Kidney (tissue), 14 donors: ENCODE results near the gene KBTBD13. TPM values are rescaled to one million over a fixed set of nuclear protein-coding genes. Genes with fewer than 3 reads are reported as not detected.

Experiments used
- DNase-seq, 5 donors: peaks; one replicate each; pipeline ENCODE4 v3.0.0-alpha.2; 2013 to 2020
- FAIRE-seq: peaks from 2 replicates; lab custom pipeline; 2012; peaks lifted over from hg19 to GRCh38; lab: Jason Lieb, UNC
- H3K27ac ChIP-seq, 2 donors: one replicate each; pipeline ENCODE4 v1.7.0; 2013; ENCODE audit warnings: low read depth in 2 of 2, low read length in 2 of 2, inconsistent platforms in 1 of 2
- H3K27me3 ChIP-seq: one replicate; pipeline ENCODE4 v1.7.1; 2013; ENCODE audit warnings: low read length, inconsistent platforms; ENCODE audit not compliant: control insufficient read depth, insufficient read depth
- H3K36me3 ChIP-seq, 3 donors: one replicate each; pipeline versions ENCODE4 v1.7.0 to v1.7.1; 2013; ENCODE audit warnings: low read length in 3 of 3, control low read depth in 1 of 3, inconsistent platforms in 1 of 3; ENCODE audit not compliant: insufficient read depth in 3 of 3, control insufficient read depth in 2 of 3
- H3K4me1 ChIP-seq, 3 donors: one replicate each; pipeline versions ENCODE4 v1.7.0 to v1.7.1; 2013; ENCODE audit warnings: low read length in 3 of 3, inconsistent platforms in 1 of 3, low read depth in 1 of 3; ENCODE audit not compliant: control insufficient read depth in 2 of 3, insufficient read depth in 2 of 3
- H3K4me3 ChIP-seq, 3 donors: one replicate each; pipeline versions ENCODE4 v1.7.0 to v1.8.1; 2013; ENCODE audit warnings: low read length in 3 of 3, control low read depth in 1 of 3, inconsistent platforms in 1 of 3
- H3K9ac ChIP-seq, 3 donors: one replicate each; pipeline versions ENCODE4 v1.7.0 to v1.7.1; 2013; ENCODE audit warnings: low read length in 3 of 3, control low read depth in 1 of 3, inconsistent platforms in 1 of 3
- H3K9me3 ChIP-seq, 3 donors: one replicate each; pipeline versions ENCODE4 v1.7.0 to v1.7.1; 2013; ENCODE audit warnings: low read length in 3 of 3, control low read depth in 1 of 3, inconsistent platforms in 1 of 3; ENCODE audit not compliant: control insufficient read depth in 2 of 3, insufficient read depth in 1 of 3
- intact Hi-C: fragments of 100-400 bp; cut with DNase I; formaldehyde crosslinking; loops from one replicate; pipeline ENCODE4 v1.11.1; 2022
- polyA plus RNA-seq: library from polyadenylated mRNA; stranded (reverse); fragments of 350-450 nt; fragmentation: Illumina TruSeq; extraction: RNeasy Lipid Tissue Mini Kit (QIAGEN cat#74804); gene quantifications from one replicate; pipeline ENCODE4 v1.2.3, GENCODE V29; 2014; ENCODE audit warnings: low read depth, low replicate concordance; ENCODE audit not compliant: insufficient read depth
- total RNA-seq: library from RNA; stranded (reverse); fragmentation: NEBNext Ultra II Directional; extraction: Animal tissue kit (Norgen Biotek cat#: 25700); gene quantifications from one replicate; pipeline ENCODE4 v1.2.1, GENCODE V29; 2021
- TF ChIP-seq, protein P1 (sequence below): IDR thresholded peaks from 3 replicates; pipeline ENCODE4 v1.5.1; 2012; ENCODE audit warnings: mild to moderate bottlenecking, moderate library complexity, borderline replicate concordance; ENCODE audit not compliant: insufficient read depth; ENCODE audit errors: extremely low read depth
- donor health status: control.
- donor health status: control.
- donor health status: control.
- donor health status: control.
- donor health status: control.
- donor health status: DM: yes; HTN: yes; CAD: no.
- donor health status: Normal renal cell carcinoma (clear cell type).

Gene KBTBD13
- total and polyA plus RNA-seq, 2 donors from 2014 or later = 0.06 TPM; not detected in 1

GRCh38 chr15:65082303-65082953, 5.9 kb downstream of the KBTBD13 start:
- H3K36me3 ChIP-seq = no peaks in the 10 kb centered on the region
- TF ChIP-seq, protein P1, sequence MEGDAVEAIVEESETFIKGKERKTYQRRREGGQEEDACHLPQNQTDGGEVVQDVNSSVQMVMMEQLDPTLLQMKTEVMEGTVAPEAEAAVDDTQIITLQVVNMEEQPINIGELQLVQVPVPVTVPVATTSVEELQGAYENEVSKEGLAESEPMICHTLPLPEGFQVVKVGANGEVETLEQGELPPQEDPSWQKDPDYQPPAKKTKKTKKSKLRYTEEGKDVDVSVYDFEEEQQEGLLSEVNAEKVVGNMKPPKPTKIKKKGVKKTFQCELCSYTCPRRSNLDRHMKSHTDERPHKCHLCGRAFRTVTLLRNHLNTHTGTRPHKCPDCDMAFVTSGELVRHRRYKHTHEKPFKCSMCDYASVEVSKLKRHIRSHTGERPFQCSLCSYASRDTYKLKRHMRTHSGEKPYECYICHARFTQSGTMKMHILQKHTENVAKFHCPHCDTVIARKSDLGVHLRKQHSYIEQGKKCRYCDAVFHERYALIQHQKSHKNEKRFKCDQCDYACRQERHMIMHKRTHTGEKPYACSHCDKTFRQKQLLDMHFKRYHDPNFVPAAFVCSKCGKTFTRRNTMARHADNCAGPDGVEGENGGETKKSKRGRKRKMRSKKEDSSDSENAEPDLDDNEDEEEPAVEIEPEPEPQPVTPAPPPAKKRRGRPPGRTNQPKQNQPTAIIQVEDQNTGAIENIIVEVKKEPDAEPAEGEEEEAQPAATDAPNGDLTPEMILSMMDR = no peak
- H3K9ac ChIP-seq = no peak overlapping the region
- DNase-seq = peak in 4 of 5 donors; percentile 63 to 80 (median 80)
- intact Hi-C loops = no loop called here
- no peaks in the 10 kb centered on the region for H3K27me3 ChIP-seq
- peaks cover 0 to 11% (median 7%) of the 10 kb centered on the region in 3 donors for H3K4me1 ChIP-seq
- H3K4me3 ChIP-seq = no peak overlapping the region
- no peak for FAIRE-seq
- H3K9me3 ChIP-seq = no peaks in the 10 kb centered on the region
- H3K27ac ChIP-seq = no peak overlapping the region

DNA sequence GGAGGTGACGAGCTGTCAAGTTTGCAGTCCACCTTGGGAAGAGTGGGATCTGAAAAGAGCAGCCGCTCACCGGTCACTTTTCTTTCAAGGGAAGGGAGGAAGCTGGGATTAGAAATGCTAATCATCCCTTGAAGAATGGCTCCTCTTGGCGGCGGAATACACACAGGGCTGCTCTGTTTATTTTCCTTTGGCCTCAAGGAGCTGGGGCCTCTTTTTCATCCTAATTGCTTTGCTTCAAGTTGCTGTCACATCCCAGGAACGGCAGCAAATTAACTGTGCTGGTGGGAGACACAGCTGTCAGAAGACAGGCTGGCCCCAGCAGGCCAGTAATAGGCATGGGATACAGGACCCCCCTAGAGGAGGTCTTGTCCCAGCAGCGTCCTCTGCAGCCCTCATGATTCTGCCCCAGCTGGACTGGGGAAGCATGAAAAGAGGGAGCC, 6.7 kb downstream of the KBTBD13 start:
- DNase-seq (peak in 4 of 5 donors; percentile 76 to 92 (median 83)), FAIRE-seq (no peak)
- Histone ChIP-seq H3K9ac (no peak overlapping the region), H3K4me1 (peaks cover 0 to 16% (median 10%) of the 10 kb centered on the region in 3 donors), H3K27me3 (no peaks in the 10 kb centered on the region), H3K4me3 (no peak overlapping the region), H3K27ac (no peak overlapping the region), H3K36me3 (no peaks in the 10 kb centered on the region), H3K9me3 (no peaks in the 10 kb centered on the region)
- TF ChIP-seq, protein P1 = peak; percentile 29
- intact Hi-C loops = no loop called here

- intact Hi-C loops = no loop called here
- Histone ChIP-seq H3K27me3 (no peaks in the 10 kb centered on the region), H3K4me1 (peaks cover 0 to 27% (median 16%) of the 10 kb centered on the region in 3 donors), H3K4me3 (no peak overlapping the region), H3K9me3 (no peaks in the 10 kb centered on the region), H3K9ac (no peak overlapping the region), H3K36me3 (no peaks in the 10 kb centered on the region), H3K27ac (peak overlapping the region in 1 of 2 donors; percentile 4)
- FAIRE-seq = no peak
- no peak for DNase-seq
- TF ChIP-seq, protein P1 = no peak
These were observed 8.1 kb downstream of the KBTBD13 start for GRCh38 chr15:65084500-65085206.
